HG02678 (cell line): ENCODE results near the gene RGS1.
A peak's percentile ranks its signal among the peaks of the same experiment; 100 is the strongest.

ENCODE experiments used
- ATAC-seq: cut with Tn5 transposase; IDR thresholded peaks from one replicate; pipeline ENCODE4 v1.9.1; 2021; ENCODE audit warnings: mild to moderate bottlenecking, moderate library complexity; ENCODE audit not compliant: unreplicated experiment

The RGS1 gene, protein sequence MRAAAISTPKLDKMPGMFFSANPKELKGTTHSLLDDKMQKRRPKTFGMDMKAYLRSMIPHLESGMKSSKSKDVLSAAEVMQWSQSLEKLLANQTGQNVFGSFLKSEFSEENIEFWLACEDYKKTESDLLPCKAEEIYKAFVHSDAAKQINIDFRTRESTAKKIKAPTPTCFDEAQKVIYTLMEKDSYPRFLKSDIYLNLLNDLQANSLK

GRCh38 chr1:192575499-192576189 is at the start of gene RGS1:
TSS of gene RGS1 (plus strand) at chr1:192575773. CDS start at chr1:192575793, 20 bp downstream.
- ATAC-seq: peak; percentile 87

- no peak for ATAC-seq
Measured at GRCh38 chr1:192527111-192527795, 48.3 kb upstream of the RGS1 start.

- peak; percentile 29 for ATAC-seq
Measured at GRCh38 chr1:192527950-192528349, 47.6 kb upstream of the RGS1 start.

- no peak for ATAC-seq
Measured at GRCh38 chr1:192529031-192529755, 46.4 kb upstream of the RGS1 start.

DNA sequence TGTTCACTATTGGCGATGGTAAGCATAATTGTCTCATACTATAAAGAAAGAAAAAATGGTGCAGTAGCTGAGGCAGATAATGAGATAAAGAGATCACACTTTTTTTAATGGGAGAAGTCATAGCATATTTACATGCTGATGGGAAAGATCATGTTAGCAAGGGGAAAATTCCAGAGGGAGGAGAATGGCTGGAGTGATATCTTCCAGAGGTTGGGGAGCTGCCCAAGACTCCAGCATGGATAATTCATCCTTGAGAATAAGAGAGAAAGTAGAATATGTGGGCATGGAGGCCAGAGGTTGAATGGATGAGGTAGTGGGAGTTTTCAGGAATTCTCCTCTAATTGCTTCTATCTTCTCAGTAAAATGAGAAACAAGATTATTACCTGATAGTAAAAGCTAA is 45.8 kb upstream of the RGS1 start:
- no peak for ATAC-seq

GRCh38 chr1:192530254-192530653 is 45.3 kb upstream of the RGS1 start:
- ATAC-seq: peak; percentile 97

DNA sequence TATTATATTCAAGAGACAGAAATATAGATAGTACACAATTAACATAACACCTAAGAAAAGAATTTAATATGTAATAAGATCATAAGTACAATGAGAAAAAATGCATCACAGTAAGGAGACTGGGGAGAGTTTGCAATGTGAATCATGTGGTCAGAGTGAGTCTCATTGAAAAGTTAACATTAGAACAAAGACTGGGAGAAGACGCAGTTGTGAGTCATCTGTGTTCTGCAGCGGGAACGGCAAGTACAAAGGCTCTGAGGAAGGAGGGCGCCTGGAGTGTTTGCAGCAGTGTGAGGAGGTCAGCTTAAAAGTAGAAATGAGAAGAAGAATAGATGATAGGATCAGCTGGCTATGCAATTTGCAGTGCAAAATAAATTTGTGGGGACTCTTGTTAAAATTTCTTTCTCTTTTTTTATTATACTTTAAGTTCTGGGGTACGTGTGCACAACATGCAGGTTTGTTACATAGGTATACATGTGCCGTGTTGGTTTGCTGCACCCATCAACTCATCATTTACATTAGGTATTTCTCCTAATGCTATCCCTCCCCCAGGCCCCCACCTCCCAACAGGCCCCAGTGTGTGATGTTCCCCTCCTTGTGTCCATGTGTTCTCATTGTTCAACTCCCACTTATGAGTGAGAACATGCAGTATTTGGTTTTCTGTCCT is 44.4 kb upstream of the RGS1 start:
- peak; percentile 55 for ATAC-seq

GRCh38 chr1:192534666-192535065 is 40.9 kb upstream of the RGS1 start:
- ATAC-seq: no peak

- ATAC-seq: no peak
Measured at GRCh38 chr1:192535916-192536664, 39.5 kb upstream of the RGS1 start.

GRCh38 chr1:192538407-192539296 is 36.9 kb upstream of the RGS1 start:
- ATAC-seq: peak; percentile 88

DNA sequence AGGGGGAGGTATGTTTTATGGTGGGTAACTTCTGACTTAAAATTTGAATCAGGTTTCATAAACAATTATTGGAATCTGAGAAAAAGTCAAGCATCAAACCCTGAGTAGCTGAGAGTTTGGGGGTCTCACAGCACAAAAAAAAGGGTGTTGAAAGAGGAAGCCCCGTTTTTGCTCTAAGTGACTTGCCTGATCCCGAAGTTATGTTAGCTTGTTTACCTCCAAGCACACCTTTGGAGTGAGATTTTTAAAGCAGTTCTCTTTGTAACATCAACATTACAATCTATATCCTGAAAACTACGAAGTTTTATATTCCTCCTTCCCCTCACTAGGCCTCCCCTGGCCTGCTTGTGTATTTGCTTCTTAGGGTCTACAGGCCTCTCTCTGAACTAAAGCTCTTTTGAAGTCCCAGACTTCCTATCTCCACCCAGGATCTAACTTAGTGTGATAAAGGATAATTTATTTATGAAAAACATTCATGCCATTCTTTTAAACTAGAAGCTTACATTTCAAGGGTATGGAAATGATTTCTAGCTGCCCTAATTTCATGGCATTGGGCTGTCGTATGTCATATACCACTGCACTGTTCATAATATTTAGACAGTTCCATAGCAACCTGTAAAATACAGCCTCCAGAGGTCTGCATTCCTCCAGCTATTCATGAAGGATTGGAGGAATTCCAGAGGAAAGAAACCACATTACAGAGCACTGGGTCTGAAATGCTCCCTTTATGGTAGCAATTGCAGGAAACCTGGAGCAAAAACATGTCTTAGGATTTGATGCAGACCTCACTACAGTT is 36.1 kb upstream of the RGS1 start:
- ATAC-seq: no peak

DNA sequence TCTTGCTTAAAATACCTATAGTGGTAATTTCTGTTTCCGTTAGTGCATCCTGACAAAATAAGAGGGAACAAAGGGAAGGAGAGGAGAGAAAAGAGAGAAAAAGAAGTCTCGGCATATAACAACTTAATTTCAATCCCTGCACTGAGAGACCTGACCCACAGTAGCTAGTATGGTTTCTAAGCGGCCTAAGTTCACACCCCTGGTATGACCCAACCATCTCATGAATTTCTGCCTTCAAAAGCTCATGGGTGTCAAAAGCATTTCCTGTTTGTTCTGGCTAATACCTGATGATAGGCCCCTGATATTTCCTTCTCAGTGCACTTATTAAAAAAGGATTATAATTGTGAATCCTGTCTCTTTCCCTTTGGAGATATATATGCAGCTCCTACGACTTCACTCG is 32.1 kb upstream of the RGS1 start:
- ATAC-seq: no peak

- ATAC-seq: peak; percentile 56
Measured at GRCh38 chr1:192545896-192546521, 29.6 kb upstream of the RGS1 start.

DNA sequence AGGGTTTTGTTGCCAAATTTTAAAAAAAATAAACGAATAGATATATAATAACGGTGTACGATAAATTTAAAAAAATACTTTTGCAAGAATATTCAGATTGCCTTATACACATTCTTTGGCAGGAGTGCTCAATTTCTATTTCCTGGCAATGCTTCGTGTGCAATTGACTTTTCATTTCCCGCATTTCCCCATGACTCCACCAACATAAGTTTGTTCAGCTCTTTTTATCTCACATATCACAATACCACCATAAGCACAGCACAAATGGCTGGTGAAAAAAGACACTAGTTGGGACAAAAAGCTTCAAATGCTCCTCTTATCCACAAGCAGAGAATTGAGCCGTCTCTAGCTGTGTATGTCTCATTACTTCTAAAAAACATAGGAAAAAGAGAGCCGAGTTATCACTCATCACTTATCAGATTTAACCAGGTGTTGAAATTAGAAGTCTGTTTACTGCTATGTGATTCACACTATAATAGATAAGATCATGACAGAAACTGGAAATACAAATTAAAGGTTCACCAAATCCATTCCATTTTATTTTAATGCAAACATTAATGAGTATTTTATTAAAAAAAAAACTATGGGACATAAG is 28.9 kb upstream of the RGS1 start:
- no peak for ATAC-seq

DNA sequence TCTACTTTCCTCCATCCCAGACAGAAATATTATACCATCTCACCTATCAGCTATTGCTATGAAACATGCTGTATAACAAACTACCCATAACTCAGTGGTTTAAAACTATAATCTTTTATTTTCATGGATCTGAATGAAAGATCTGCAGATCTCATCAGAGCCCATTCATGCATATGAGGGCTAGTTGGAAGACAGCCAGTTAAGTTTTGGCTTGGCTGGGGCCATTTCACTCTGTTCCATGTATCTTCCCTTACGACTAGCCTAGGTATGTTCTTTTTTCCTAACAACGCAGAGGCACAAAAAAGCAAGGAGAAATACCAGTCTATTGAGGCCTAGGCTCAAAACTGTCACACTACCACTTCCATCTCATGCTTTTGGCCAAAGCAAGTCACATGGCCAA is 28.1 kb upstream of the RGS1 start:
- no peak for ATAC-seq

GRCh38 chr1:192549937-192550336 is 25.6 kb upstream of the RGS1 start:
- ATAC-seq: no peak

DNA sequence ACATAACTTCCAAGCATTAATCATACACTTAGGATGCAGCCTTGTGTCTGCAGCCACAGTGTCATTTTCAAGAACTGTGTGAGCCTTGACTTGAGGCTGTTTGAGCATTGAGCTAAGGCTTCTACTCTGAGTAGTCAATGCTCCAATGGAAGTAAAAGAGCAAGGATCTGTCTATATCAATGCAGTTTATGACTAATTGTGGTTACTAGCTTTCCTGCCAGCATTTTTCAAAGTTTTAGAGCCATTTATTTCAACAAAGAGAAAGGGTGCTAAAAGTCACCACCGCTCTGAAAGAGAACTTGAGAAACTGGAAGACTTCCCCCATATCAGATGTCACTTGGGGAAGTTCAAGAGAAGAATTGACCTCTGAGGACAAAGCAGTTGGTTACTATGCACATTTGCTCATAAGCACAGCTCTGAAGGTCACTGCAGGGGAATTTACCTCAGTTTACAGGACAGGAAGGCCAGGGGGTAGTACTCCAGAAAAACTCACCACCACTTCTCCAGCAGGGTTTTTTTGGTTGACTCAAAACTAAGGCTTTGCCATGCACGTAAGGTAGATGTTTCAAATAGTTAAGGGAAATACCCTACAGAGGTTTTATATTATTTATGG is 24.5 kb upstream of the RGS1 start:
- peak; percentile 62 for ATAC-seq
